Adrenal gland (tissue), 5 donors: ENCODE results near the gene CAPN15.

Experiments used
- POLR2A ChIP-seq, 2 donors: fragments of 450-650 bp; IDR thresholded peaks; one replicate each; pipeline ENCODE4 v1.6.1; 2017; ENCODE audit warnings: antibody characterized with exemption in 2 of 2, mild to moderate bottlenecking in 2 of 2, moderate library complexity in 1 of 2
- TF ChIP-seq, protein P1 (sequence below), 6 experiments: fragments of 450-650 bp in 4 of 6; fragments of 200-600 bp in 2 of 6; sonication (generic) in 1 of 6; IDR thresholded peaks; 1 replicate in 5 of 6; 2 replicates in 1 of 6; pipeline versions ENCODE4 v1.5.1 to v1.8.0; 2016 to 2021; ENCODE audit warnings: antibody characterized with exemption in 6 of 6, mild to moderate bottlenecking in 2 of 6, moderate library complexity in 1 of 6
- donor health status: DM: no; HTN: no; CAD: no.

- TF ChIP-seq, protein P1, sequence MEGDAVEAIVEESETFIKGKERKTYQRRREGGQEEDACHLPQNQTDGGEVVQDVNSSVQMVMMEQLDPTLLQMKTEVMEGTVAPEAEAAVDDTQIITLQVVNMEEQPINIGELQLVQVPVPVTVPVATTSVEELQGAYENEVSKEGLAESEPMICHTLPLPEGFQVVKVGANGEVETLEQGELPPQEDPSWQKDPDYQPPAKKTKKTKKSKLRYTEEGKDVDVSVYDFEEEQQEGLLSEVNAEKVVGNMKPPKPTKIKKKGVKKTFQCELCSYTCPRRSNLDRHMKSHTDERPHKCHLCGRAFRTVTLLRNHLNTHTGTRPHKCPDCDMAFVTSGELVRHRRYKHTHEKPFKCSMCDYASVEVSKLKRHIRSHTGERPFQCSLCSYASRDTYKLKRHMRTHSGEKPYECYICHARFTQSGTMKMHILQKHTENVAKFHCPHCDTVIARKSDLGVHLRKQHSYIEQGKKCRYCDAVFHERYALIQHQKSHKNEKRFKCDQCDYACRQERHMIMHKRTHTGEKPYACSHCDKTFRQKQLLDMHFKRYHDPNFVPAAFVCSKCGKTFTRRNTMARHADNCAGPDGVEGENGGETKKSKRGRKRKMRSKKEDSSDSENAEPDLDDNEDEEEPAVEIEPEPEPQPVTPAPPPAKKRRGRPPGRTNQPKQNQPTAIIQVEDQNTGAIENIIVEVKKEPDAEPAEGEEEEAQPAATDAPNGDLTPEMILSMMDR (IDR thresholded peaks at IDR 0.05), result no peak
- no peak for TF ChIP-seq POLR2A (IDR thresholded peaks at IDR 0.05)
Measured at GRCh38 chr16:559411-560203, 32.1 kb downstream of the CAPN15 start.
